Parathyroid adenoma (tissue), 2 donors: ENCODE results near the gene AHNAK2.

Source experiments
- H2AFZ ChIP-seq: fragments of 300-600 bp; sonication (generic); one replicate; pipeline ENCODE4 v1.7.0; 2017; ENCODE audit warnings: antibody characterized with exemption, mild to moderate bottlenecking
- H3K27ac ChIP-seq: fragments of 300-600 bp; sonication (generic); one replicate; pipeline ENCODE4 v1.7.0; 2017
- H3K27me3 ChIP-seq: fragments of 300-600 bp; sonication (generic); one replicate; pipeline ENCODE4 v1.7.0; 2017; ENCODE audit warnings: low read length; ENCODE audit not compliant: control insufficient read depth, insufficient read depth
- H3K36me3 ChIP-seq: fragments of 300-600 bp; sonication (generic); one replicate; pipeline ENCODE4 v1.7.0; 2017; ENCODE audit warnings: low read length; ENCODE audit not compliant: control insufficient read depth, insufficient read depth
- H3K4me1 ChIP-seq: fragments of 300-600 bp; sonication (generic); one replicate; pipeline ENCODE4 v1.7.0; 2017; ENCODE audit warnings: control low read depth
- H3K4me2 ChIP-seq: fragments of 300-600 bp; sonication (generic); one replicate; pipeline ENCODE4 v1.7.0; 2017; ENCODE audit warnings: low read length
- H3K4me3 ChIP-seq: fragments of 300-600 bp; sonication (generic); one replicate; pipeline ENCODE4 v1.7.0; 2017; ENCODE audit warnings: low read depth, low read length
- H3K79me2 ChIP-seq: fragments of 300-600 bp; sonication (generic); one replicate; pipeline ENCODE4 v1.7.0; 2017; ENCODE audit warnings: control low read depth
- H3K9ac ChIP-seq: fragments of 300-600 bp; sonication (generic); one replicate; pipeline ENCODE4 v1.7.0; 2017; ENCODE audit warnings: mild to moderate bottlenecking
- H3K9me3 ChIP-seq: fragments of 300-600 bp; sonication (generic); one replicate; pipeline ENCODE4 v1.7.0; 2017; ENCODE audit warnings: low read length; ENCODE audit not compliant: control insufficient read depth
- TF ChIP-seq, protein P1 (sequence below): fragments of 300-600 bp; sonication (generic); IDR thresholded peaks from one replicate; pipeline ENCODE4 v1.7.0; 2017; ENCODE audit warnings: antibody characterized with exemption, mild to moderate bottlenecking
- donor health status: primary hyperparathyroidism.

The AHNAK2 gene

DNA sequence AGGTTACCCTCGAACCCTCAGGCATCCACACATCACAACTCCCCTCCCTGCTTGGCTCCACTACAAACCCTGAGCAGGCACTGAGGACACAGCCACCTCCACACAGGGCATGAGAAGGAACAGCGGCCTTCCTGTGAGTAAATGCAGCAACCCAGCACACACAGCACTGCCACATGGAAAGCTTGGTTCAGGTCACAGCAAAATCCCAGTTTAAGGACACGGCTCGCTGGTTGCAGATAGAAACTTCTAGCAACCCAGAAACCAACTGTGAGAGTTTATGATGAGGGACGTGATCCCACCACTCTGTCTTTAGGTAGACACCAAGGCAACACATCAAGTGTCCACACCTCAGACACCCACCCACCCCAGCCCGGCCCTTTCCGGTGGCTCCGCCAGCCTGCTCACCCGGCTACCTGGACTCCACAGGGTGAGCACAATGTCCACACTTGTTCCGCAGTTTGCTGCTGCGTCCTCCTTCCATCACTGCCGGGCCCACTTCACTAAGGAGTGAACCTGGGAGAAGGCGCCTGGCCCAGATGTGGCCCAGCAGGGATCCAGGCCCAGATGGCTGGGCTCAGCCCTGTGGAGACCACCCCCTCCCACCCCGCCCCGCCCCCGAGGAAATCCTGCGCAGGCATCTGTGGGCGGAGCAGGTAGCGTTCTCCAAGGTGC is 29.6 kb upstream of the AHNAK2 start:
- Histone ChIP-seq H3K27me3 (no peaks in the 10 kb centered on the region), H3K4me2 (no peak overlapping the region), H3K4me1 (no peaks in the 10 kb centered on the region), H3K79me2 (no peaks in the 10 kb centered on the region), H3K9ac (no peak overlapping the region), H3K36me3 (no peaks in the 10 kb centered on the region), H3K9me3 (no peaks in the 10 kb centered on the region), H2AFZ (no peak overlapping the region), H3K4me3 (no peak overlapping the region), H3K27ac (no peak overlapping the region)
- TF ChIP-seq, protein P1, sequence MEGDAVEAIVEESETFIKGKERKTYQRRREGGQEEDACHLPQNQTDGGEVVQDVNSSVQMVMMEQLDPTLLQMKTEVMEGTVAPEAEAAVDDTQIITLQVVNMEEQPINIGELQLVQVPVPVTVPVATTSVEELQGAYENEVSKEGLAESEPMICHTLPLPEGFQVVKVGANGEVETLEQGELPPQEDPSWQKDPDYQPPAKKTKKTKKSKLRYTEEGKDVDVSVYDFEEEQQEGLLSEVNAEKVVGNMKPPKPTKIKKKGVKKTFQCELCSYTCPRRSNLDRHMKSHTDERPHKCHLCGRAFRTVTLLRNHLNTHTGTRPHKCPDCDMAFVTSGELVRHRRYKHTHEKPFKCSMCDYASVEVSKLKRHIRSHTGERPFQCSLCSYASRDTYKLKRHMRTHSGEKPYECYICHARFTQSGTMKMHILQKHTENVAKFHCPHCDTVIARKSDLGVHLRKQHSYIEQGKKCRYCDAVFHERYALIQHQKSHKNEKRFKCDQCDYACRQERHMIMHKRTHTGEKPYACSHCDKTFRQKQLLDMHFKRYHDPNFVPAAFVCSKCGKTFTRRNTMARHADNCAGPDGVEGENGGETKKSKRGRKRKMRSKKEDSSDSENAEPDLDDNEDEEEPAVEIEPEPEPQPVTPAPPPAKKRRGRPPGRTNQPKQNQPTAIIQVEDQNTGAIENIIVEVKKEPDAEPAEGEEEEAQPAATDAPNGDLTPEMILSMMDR, result no peak

DNA sequence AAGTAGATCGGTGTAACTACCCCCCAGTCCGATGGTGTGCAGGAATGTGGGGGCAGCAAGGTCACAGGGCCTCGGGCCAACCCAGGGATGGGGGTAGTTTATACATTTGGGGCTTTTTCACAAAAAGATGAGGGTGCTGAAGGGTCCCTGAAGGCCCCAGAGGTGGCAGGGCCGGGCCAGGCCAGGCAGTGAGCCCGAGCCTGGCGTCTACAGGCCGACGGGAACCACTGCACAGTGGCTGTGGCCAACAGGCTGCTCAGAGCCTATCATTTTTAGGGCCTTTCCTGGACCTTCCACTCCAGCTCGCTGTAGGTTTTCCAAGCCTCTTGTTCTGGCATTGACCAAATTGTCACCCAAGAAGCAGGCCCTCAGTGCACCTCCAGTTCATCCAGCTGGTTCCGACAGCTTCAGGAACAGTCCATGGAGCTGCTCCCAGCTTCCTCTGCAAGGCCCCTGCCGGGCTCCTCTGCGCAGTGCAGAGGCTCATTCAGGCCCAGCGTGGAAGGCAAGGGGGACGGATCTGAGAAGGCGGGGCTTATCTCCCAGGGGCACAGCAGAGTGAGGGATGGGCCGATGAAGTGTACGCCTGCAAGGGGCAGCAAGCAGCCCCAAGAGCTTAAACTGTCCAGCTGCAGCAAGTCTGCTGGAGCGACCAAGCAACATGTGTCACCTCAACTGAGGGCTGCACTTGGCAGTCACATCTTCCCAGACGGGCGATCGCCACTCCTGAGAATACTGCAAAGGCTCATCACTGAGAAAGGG is 28.8 kb upstream of the AHNAK2 start:
- no peak overlapping the region for H3K27ac ChIP-seq
- no peaks in the 10 kb centered on the region for H3K9me3 ChIP-seq
- H3K4me2 ChIP-seq, result no peak overlapping the region
- H3K4me3 ChIP-seq, result no peak overlapping the region
- no peaks in the 10 kb centered on the region for H3K79me2 ChIP-seq
- TF ChIP-seq, protein P1, result no peak
- no peak overlapping the region for H2AFZ ChIP-seq
- H3K36me3 ChIP-seq, result no peaks in the 10 kb centered on the region
- H3K4me1 ChIP-seq, result no peaks in the 10 kb centered on the region
- no peaks in the 10 kb centered on the region for H3K27me3 ChIP-seq
- no peak overlapping the region for H3K9ac ChIP-seq

DNA sequence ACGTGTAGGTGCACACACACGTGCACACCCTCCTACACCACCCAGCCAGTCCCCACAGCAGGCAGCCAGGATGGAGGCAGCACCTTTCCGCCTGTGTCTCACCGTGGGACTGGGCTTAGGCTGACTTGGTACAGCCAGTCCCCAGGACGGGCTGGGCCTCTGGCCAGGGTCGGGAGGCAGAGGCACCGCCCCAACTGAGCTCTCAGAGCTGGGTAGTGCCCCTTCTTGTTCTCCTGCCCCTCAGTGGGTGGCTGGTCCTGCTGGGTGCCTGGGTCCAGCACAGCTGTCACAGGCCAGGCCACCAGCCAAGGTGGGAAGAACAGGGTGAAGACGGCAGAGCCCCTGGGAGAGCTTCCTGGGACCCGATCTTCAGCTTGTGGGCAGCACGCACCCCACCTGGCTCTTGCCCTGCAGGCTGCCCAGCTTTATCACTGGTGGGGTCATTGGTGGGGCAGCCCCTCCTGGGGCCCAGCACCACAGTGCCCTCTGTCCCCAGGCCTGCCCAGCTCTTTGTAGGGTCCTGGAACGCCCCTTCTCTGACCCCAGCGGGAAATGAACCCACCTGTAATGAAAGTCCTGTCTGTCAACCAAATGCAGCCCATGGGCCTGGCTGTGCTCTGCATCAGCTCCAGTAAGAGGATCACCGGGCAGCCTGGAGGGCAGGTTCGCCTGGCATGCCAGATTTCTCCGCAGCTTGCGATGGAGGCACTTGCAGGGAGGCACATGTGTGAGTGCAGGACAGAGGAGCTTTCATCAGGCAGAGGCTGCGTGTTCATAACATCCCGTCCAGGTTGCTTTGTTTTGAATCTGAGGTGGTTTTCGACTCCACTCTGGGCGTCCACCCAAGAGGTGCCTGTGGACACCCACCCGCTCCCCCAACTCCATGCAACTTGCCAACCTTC is 28.0 kb upstream of the AHNAK2 start:
- H3K27ac ChIP-seq, result no peak overlapping the region
- H3K4me2 ChIP-seq, result no peak overlapping the region
- H3K79me2 ChIP-seq, result no peaks in the 10 kb centered on the region
- no peaks in the 10 kb centered on the region for H3K27me3 ChIP-seq
- H3K4me1 ChIP-seq, result no peaks in the 10 kb centered on the region
- H3K9me3 ChIP-seq, result no peaks in the 10 kb centered on the region
- H3K9ac ChIP-seq, result no peak overlapping the region
- H3K36me3 ChIP-seq, result no peaks in the 10 kb centered on the region
- no peak overlapping the region for H2AFZ ChIP-seq
- H3K4me3 ChIP-seq, result no peak overlapping the region
- TF ChIP-seq, protein P1, result no peak

GRCh38 chr14:105005329-105005928 is 27.3 kb upstream of the AHNAK2 start:
- no peak overlapping the region for H3K4me2 ChIP-seq
- H3K27ac ChIP-seq, result no peak overlapping the region
- TF ChIP-seq, protein P1, result no peak
- no peaks in the 10 kb centered on the region for H3K4me1 ChIP-seq
- H3K9me3 ChIP-seq, result no peaks in the 10 kb centered on the region
- H3K4me3 ChIP-seq, result no peak overlapping the region
- H2AFZ ChIP-seq, result no peak overlapping the region
- no peaks in the 10 kb centered on the region for H3K27me3 ChIP-seq
- H3K36me3 ChIP-seq, result no peaks in the 10 kb centered on the region
- H3K9ac ChIP-seq, result no peak overlapping the region
- no peaks in the 10 kb centered on the region for H3K79me2 ChIP-seq
